HepG2 (cell line): ENCODE data around the gene FJX1. TPM values are rescaled to one million over a fixed set of nuclear protein-coding genes. Genes with fewer than 3 reads are reported as not detected.

Experiments used
- ATAC-seq: fragments of 200-7000 bp; cut with Tn5 transposase; 3 replicates; pipeline ENCODE4 v1.9.1; 2020; ENCODE audit warnings: mild to moderate bottlenecking, moderate library complexity
- BruUV-seq: library from RNA; stranded (reverse); fragments of 400-500 nt; replicated peaks from 2 replicates; lab custom pipeline; 2021; lab: Mats Ljungman, UMichigan
- CTCF ChIA-PET: fragments of 300-600 bp; formaldehyde crosslinking; extraction: SDS; loops from one replicate; lab custom pipeline; 2021; ENCODE audit warnings: low total read pairs, inconsistent platforms, low intra/inter-chr PET ratio; lab: Yijun Ruan, JAX
- POLR2A ChIA-PET: fragments of 350-600 bp; sonication (Branson Sonifier 250); formaldehyde crosslinking; loops from one replicate; lab custom pipeline; 2020; ENCODE audit warnings: antibody characterized with exemption, inconsistent platforms; lab: Yijun Ruan, JAX
- DNase-seq: peaks from one replicate; pipeline ENCODE4 v3.0.0-alpha.2; 2015; ENCODE audit warnings: low spot score
- FAIRE-seq: peaks from 3 replicates; lab custom pipeline; 2011; peaks lifted over from hg19 to GRCh38; lab: Jason Lieb, UNC
- H2AFZ ChIP-seq: one replicate; pipeline ENCODE4 v1.6.1; 2011; ENCODE audit warnings: low read length, inconsistent platforms
- H3K27ac ChIP-seq: fragments of 300-600 bp; 3 replicates; pipeline ENCODE4 v1.8.0; 2011; ENCODE audit warnings: mixed run types, mild to moderate bottlenecking, mixed read lengths, low read length, inconsistent platforms; ENCODE audit not compliant: insufficient read depth; ENCODE audit errors: extremely low read length
- H3K27me3 ChIP-seq, 2 experiments: fragments of 200-600 bp in 1 of 2; 2 replicates in 1 of 2; 3 replicates in 1 of 2; pipeline versions ENCODE4 v1.6.0 to v1.8.0; 2011; ENCODE audit warnings: low read length in 2 of 2, mild to moderate bottlenecking in 2 of 2, moderate library complexity in 2 of 2, inconsistent platforms in 1 of 2; ENCODE audit not compliant: insufficient read depth in 2 of 2, control insufficient read depth in 1 of 2
- H3K36me3 ChIP-seq, 2 experiments: fragments of 200-600 bp in 1 of 2; replicated peaks in 1 of 2; 2 replicates in 1 of 2; 3 replicates in 1 of 2; pipeline versions ENCODE4 v1.5.1 to v1.8.0; 2011; ENCODE audit warnings: low read length in 2 of 2, inconsistent platforms in 1 of 2; ENCODE audit not compliant: insufficient read depth in 2 of 2, control insufficient read depth in 1 of 2
- H3K4me1 ChIP-seq: 2 replicates; pipeline ENCODE4 v1.5.1; 2012; ENCODE audit warnings: low read length, inconsistent platforms; ENCODE audit not compliant: insufficient read depth
- H3K4me2 ChIP-seq: 2 replicates; pipeline ENCODE4 v1.6.0; 2011; ENCODE audit warnings: low read depth, low read length, inconsistent platforms
- H3K4me3 ChIP-seq, 3 experiments: fragments of 200-600 bp in 1 of 3; sonication (generic), shearing (Covaris generic) in 1 of 3; replicated peaks in 1 of 3; 2 replicates each; pipeline ENCODE4 v1.5.1; 2011 to 2016; ENCODE audit warnings: low read length in 3 of 3, inconsistent platforms in 2 of 3, low read depth in 2 of 3, mild to moderate bottlenecking in 2 of 3, control low read depth in 1 of 3, mixed read lengths in 1 of 3; ENCODE audit not compliant: insufficient read depth in 1 of 3
- H3K79me2 ChIP-seq: one replicate; pipeline ENCODE4 v1.6.1; 2011; ENCODE audit warnings: low read length, inconsistent platforms; ENCODE audit not compliant: insufficient read depth
- H3K9ac ChIP-seq: 2 replicates; pipeline ENCODE4 v1.6.0; 2011; ENCODE audit warnings: mild to moderate bottlenecking, low read depth, low read length, inconsistent platforms; ENCODE audit not compliant: insufficient read depth
- H3K9me3 ChIP-seq: 2 replicates; pipeline ENCODE4 v1.5.1; 2012; ENCODE audit warnings: mild to moderate bottlenecking, low read length
- H4K20me1 ChIP-seq: 2 replicates; pipeline ENCODE4 v1.6.0; 2011; ENCODE audit warnings: inconsistent platforms, mild to moderate bottlenecking, low read length, moderate library complexity; ENCODE audit not compliant: insufficient read depth
- ADNP ChIP-seq: sonication (generic); formaldehyde crosslinking; IDR thresholded peaks from 2 replicates; pipeline ENCODE4 v1.4.0; 2020; ENCODE audit warnings: missing genetic modification reagents
- BHLHE40 ChIP-seq: IDR thresholded peaks from 2 replicates; pipeline ENCODE4 v1.6.1; 2011; ENCODE audit warnings: low read length, improper control_type of control experiment
- CTCF ChIP-seq: sonication (generic); formaldehyde crosslinking; IDR thresholded peaks from 2 replicates; pipeline ENCODE4 v1.5.0; 2020; ENCODE audit warnings: mild to moderate bottlenecking, missing genetic modification reagents, moderate library complexity
- LCORL ChIP-seq, 2 experiments: fragments of 450-650 bp in 1 of 2; sonication (generic) in 1 of 2; formaldehyde crosslinking in 1 of 2; IDR thresholded peaks; 2 replicates each; pipeline versions ENCODE4 v1.5.0 to v1.6.1; 2017 to 2020; ENCODE audit warnings: antibody characterized with exemption in 1 of 2, missing genetic modification reagents in 1 of 2
- POLR2AphosphoS2 ChIP-seq: IDR thresholded peaks from 2 replicates; pipeline ENCODE4 v1.6.1; 2011; ENCODE audit warnings: low read depth, low read length, improper control_type of control experiment
- SALL1 ChIP-seq: sonication (generic); formaldehyde crosslinking; IDR thresholded peaks from 2 replicates; pipeline ENCODE4 v1.8.0; 2022; ENCODE audit warnings: mild to moderate bottlenecking, missing genetic modification reagents
- TAF1 ChIP-seq: sonication (generic); formaldehyde crosslinking; IDR thresholded peaks from 2 replicates; pipeline ENCODE4 v1.4.0; 2020; ENCODE audit warnings: missing genetic modification reagents
- ZNF224 ChIP-seq: sonication (generic); formaldehyde crosslinking; IDR thresholded peaks from 2 replicates; pipeline ENCODE4 v1.5.0; 2020; ENCODE audit warnings: mild to moderate bottlenecking, missing genetic modification reagents
- ZNF563 ChIP-seq: sonication (generic); formaldehyde crosslinking; IDR thresholded peaks from 2 replicates; pipeline ENCODE4 v1.8.0; 2022; ENCODE audit warnings: mild to moderate bottlenecking, moderate library complexity, missing genetic modification reagents
- WGBS: methylation state at CpG from one replicate; pipeline ENCODE4 v1.1.6; 2017; ENCODE audit warnings: low lambda C conversion rate; 5-methylcytosine and 5-hydroxymethylcytosine counted together
- in situ Hi-C: cut with HindIII; loops from 2 replicates; pipeline ENCODE4 v1.10.0; 2017; ENCODE audit warnings: low pct_unique_long_range_greater_than_20kb; ENCODE audit not compliant: extremely low pct_ligation_motif_present
- intact Hi-C: fragments of 100-400 bp; cut with micrococcal nuclease; formaldehyde crosslinking; loops from one replicate; pipeline ENCODE4 v1.10.0; 2022; ENCODE audit not compliant: unreplicated experiment
- polyA plus RNA-seq, 8 experiments: library from polyadenylated mRNA; depleted of rRNA in 3 of 8; stranded (reverse) in 7 of 8; unstranded in 1 of 8; fragments of >200 nt; fragmentation: Illumina TruSeq in 4 of 8; extraction: Trizol in 4 of 8; gene quantifications; 2 replicates each; pipeline versions ENCODE4 v1.2.1 to v1.2.3, GENCODE V29; 2011 to 2016; ENCODE audit warnings: low read depth in 4 of 8, missing spikeins in 1 of 8, mixed read lengths in 1 of 8; ENCODE audit not compliant: insufficient read depth in 1 of 8
- total RNA-seq, 5 experiments: library from RNA; depleted of rRNA; stranded (reverse); fragments of >200 nt; fragmentation: Illumina TruSeq; extraction: Trizol; gene quantifications; 2 replicates each; pipeline ENCODE4 v1.2.3, GENCODE V29; 2016; ENCODE audit warnings: low read depth in 1 of 5

FJX1 gene
- total and polyA plus RNA-seq, 2 of the 13 experiments (the other 11 are each of a cell fraction or from before 2014, with no cell fraction given), result 0.40 to 0.82 TPM

GRCh38 chr11:35617687-35618496, at the start of gene FJX1 (continued):
- TF ChIP-seq CTCF (CRISPR knock-in tag) (0 out of 2 replicates have a peak, but pooled peaks have one; percentile 7), SALL1 (CRISPR knock-in tag) (0 out of 2 replicates have a peak, but pooled peaks have one; percentile 7), ZNF563 (no peak), TAF1 (CRISPR knock-in tag) (0 out of 2 replicates have a peak, but pooled peaks have one; percentile 18), POLR2AphosphoS2 (no peak), ZNF224 (CRISPR knock-in tag) (0 out of 2 replicates have a peak, but pooled peaks have one; percentile 26), LCORL (IDR thresholded peaks at IDR 0.05) (no peak), LCORL (CRISPR knock-in tag; IDR thresholded peaks at IDR 0.05) (0 out of 2 replicates have a peak, but pooled peaks have one; percentile 18), ADNP (no peak)
- TF ChIP-seq, all 625 proteins: peak for 22

- H3K27ac ChIP-seq, result no peak overlapping the region
- H3K4me1 ChIP-seq, result no peaks in the 10 kb centered on the region
- no peaks in the 10 kb centered on the region for H4K20me1 ChIP-seq
- no peaks in the 10 kb centered on the region for H3K9me3 ChIP-seq
- TF ChIP-seq BHLHE40, result no peak
- 4% methylated on average over 3 of the region's 3 CpGs for WGBS
- H3K79me2 ChIP-seq, result no peaks in the 10 kb centered on the region
- no TSS peak for BruUV-seq
- H3K4me2 ChIP-seq, result no peak overlapping the region
- H3K27me3 ChIP-seq, result no peaks in the 10 kb centered on the region
- DNase-seq (no peak), FAIRE-seq (no peak), ATAC-seq (no peak)
- no peak overlapping the region for H3K4me3 ChIP-seq
- in situ Hi-C loops (no loop called here), intact Hi-C loops (no loop called here)
- H3K36me3 ChIP-seq, result no peaks in the 10 kb centered on the region
- ChIA-PET POLR2A (no interaction called here), CTCF (no interaction called here)
- H2AFZ ChIP-seq, result no peak overlapping the region
- no peak overlapping the region for H3K9ac ChIP-seq
Measured at GRCh38 chr11:35571696-35572095, 46.6 kb upstream of the FJX1 start.
